Gastrocnemius medialis (tissue), 4 donors: ENCODE results near the gene RNF213. TPM values are rescaled to one million over a fixed set of nuclear protein-coding genes. Genes with fewer than 3 reads are reported as not detected.
"Not testable (repeated sequence)": the region's sequence is repeated elsewhere in the genome, so short reads cannot be mapped to it uniquely, and the experiment has no call there.

Source experiments
- ATAC-seq, 2 donors: fragments of 150-250 bp; one replicate each; pipeline ENCODE4 v1.9.1; 2016
- DNase-seq, 2 donors: peaks; one replicate each; pipeline ENCODE4 v3.0.0-alpha.2; 2019
- H3K27ac ChIP-seq, 4 donors: fragments of 200-600 bp; sonication (generic); 1 replicate in 1 of 4; 2 replicates in 3 of 4; pipeline ENCODE4 v1.5.1; 2016 to 2018; ENCODE audit warnings: mild to moderate bottlenecking in 2 of 4, moderate library complexity in 1 of 4
- H3K27me3 ChIP-seq, 3 donors: fragments of 200-600 bp; sonication (generic) in 2 of 3; 1 replicate in 1 of 3; 2 replicates in 2 of 3; pipeline versions ENCODE4 v1.5.1 to v1.6.0; 2016 to 2019; ENCODE audit warnings: mild to moderate bottlenecking in 1 of 3, moderate library complexity in 1 of 3
- H3K36me3 ChIP-seq, 2 donors: fragments of 200-600 bp; sonication (generic) in 1 of 2; one replicate each; pipeline ENCODE4 v1.5.1; 2017 to 2018
- H3K4me1 ChIP-seq, 2 donors: fragments of 200-600 bp; sonication (generic) in 1 of 2; one replicate each; pipeline ENCODE4 v1.5.1; 2016 to 2017; ENCODE audit warnings: mild to moderate bottlenecking in 2 of 2
- H3K4me3 ChIP-seq, 4 donors: fragments of 200-600 bp; sonication (generic) in 3 of 4; 1 replicate in 1 of 4; 2 replicates in 3 of 4; pipeline ENCODE4 v1.5.1; 2016 to 2019; ENCODE audit warnings: mild to moderate bottlenecking in 2 of 4
- H3K9me3 ChIP-seq, 3 donors: fragments of 200-600 bp; sonication (generic) in 2 of 3; 1 replicate in 1 of 3; 2 replicates in 2 of 3; pipeline ENCODE4 v1.5.1; 2016 to 2019
- POLR2A ChIP-seq, 2 donors: fragments of 450-650 bp; IDR thresholded peaks; one replicate each; pipeline ENCODE4 v1.6.1; 2017; ENCODE audit warnings: antibody characterized with exemption in 2 of 2, mild to moderate bottlenecking in 2 of 2, moderate library complexity in 2 of 2
- in situ Hi-C, 4 donors: fragments of 200-750 bp; cut with MboI; loops; one replicate each; pipeline versions ENCODE4 v1.15.0 to v1.8.0; 2017; ENCODE audit warnings: low sequenced_read_pairs in 4 of 4
- intact Hi-C: fragments of 100-400 bp; cut with DNase I; formaldehyde crosslinking; loops from one replicate; pipeline ENCODE4 v1.15.1; 2023; ENCODE audit warnings: low total_unique reads
- total RNA-seq, 4 donors: library from RNA; depleted of rRNA; stranded (reverse); fragments of >200 nt; gene quantifications; one replicate each; pipeline versions ENCODE4 v1.1.0 to v1.2.3, GENCODE V29; 2016
- TF ChIP-seq, protein P1 (sequence below), 5 experiments: fragments of 450-650 bp in 3 of 5; fragments of 200-600 bp in 2 of 5; sonication (generic) in 2 of 5; IDR thresholded peaks in 4 of 5; conservative IDR thresholded peaks in 1 of 5; 1 replicate in 4 of 5; 2 replicates in 1 of 5; pipeline ENCODE4 v1.5.1; 2016 to 2019; ENCODE audit warnings: antibody characterized with exemption in 5 of 5, mild to moderate bottlenecking in 3 of 5, moderate library complexity in 3 of 5

The RNF213 gene
- total RNA-seq, 4 donors from 2014 or later, result 24.1 to 51.8 (median 28.6) TPM

- H3K4me1 ChIP-seq, result no peaks in the 10 kb centered on the region
- no peak for TF ChIP-seq POLR2A (IDR thresholded peaks at IDR 0.05)
- TF ChIP-seq, protein P1, sequence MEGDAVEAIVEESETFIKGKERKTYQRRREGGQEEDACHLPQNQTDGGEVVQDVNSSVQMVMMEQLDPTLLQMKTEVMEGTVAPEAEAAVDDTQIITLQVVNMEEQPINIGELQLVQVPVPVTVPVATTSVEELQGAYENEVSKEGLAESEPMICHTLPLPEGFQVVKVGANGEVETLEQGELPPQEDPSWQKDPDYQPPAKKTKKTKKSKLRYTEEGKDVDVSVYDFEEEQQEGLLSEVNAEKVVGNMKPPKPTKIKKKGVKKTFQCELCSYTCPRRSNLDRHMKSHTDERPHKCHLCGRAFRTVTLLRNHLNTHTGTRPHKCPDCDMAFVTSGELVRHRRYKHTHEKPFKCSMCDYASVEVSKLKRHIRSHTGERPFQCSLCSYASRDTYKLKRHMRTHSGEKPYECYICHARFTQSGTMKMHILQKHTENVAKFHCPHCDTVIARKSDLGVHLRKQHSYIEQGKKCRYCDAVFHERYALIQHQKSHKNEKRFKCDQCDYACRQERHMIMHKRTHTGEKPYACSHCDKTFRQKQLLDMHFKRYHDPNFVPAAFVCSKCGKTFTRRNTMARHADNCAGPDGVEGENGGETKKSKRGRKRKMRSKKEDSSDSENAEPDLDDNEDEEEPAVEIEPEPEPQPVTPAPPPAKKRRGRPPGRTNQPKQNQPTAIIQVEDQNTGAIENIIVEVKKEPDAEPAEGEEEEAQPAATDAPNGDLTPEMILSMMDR (IDR thresholded peaks at IDR 0.05 in 4 of 5, conservative IDR thresholded peaks at IDR 0.05 in 1 of 5), result no peak
- no peak for ATAC-seq
- H3K27me3 ChIP-seq, result no peaks in the 10 kb centered on the region
- no peak overlapping the region for H3K27ac ChIP-seq
- H3K4me3 ChIP-seq, result no peak overlapping the region
- intact Hi-C loops, result no loop called here
- in situ Hi-C loops, result no loop called here
- H3K9me3 ChIP-seq, result no peaks in the 10 kb centered on the region
- no peak for DNase-seq
- peaks cover 10 to 97% of the 10 kb centered on the region in 2 donors for H3K36me3 ChIP-seq
Measured at GRCh38 chr17:80295146-80295545, 34.5 kb downstream of the RNF213 start.

- H3K9me3 ChIP-seq, result no peaks in the 10 kb centered on the region
- TF ChIP-seq POLR2A (IDR thresholded peaks at IDR 0.05), result no peak
- TF ChIP-seq, protein P1 (IDR thresholded peaks at IDR 0.05 in 4 of 5, conservative IDR thresholded peaks at IDR 0.05 in 1 of 5), result no peak
Measured at GRCh38 chr17:80295559-80295958, 34.9 kb downstream of the RNF213 start.

DNA sequence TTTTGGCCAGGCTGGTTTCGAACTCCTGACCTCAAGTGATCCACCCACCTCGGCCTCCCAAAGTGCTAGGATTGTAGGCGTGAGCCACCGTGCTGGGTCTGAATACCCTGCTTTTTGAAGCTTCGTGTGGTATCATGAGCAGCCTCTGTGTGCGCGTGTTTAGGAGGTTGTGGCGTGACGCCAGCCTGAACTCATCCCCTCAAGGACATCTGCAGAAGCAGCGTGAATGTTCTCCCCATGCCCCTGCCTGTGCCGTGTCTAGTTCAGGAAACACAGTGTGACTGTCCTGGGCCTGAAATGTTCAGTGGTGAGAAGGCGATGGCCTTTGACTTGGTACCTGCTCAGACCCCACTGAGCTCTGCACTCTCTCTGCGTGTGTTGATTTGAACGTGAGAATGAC is 35.6 kb downstream of the RNF213 start:
- DNase-seq, result no peak
- intact Hi-C loops (no loop called here), in situ Hi-C loops (no loop called here)
- H3K4me1 ChIP-seq, result no peaks in the 10 kb centered on the region
- no peak overlapping the region for H3K4me3 ChIP-seq
- no peak for TF ChIP-seq POLR2A (IDR thresholded peaks at IDR 0.05)
- TF ChIP-seq, protein P1 (IDR thresholded peaks at IDR 0.05 in 4 of 5, conservative IDR thresholded peaks at IDR 0.05 in 1 of 5), result no peak
- no peaks in the 10 kb centered on the region for H3K9me3 ChIP-seq
- H3K36me3 ChIP-seq, result peaks cover 8 to 97% of the 10 kb centered on the region in 2 donors
- no peaks in the 10 kb centered on the region for H3K27me3 ChIP-seq
- no peak overlapping the region for H3K27ac ChIP-seq
- no peak for ATAC-seq

More at GRCh38 chr17:80295559-80295958, 34.9 kb downstream of the RNF213 start:
- no peak overlapping the region for H3K27ac ChIP-seq
- DNase-seq (no peak), ATAC-seq (no peak)
- in situ Hi-C loops, result no loop called here
- H3K36me3 ChIP-seq, result peaks cover 10 to 97% of the 10 kb centered on the region in 2 donors
- H3K4me3 ChIP-seq, result no peak overlapping the region
- no peaks in the 10 kb centered on the region for H3K27me3 ChIP-seq
- intact Hi-C loops, result no loop called here
- H3K4me1 ChIP-seq, result no peaks in the 10 kb centered on the region

DNA sequence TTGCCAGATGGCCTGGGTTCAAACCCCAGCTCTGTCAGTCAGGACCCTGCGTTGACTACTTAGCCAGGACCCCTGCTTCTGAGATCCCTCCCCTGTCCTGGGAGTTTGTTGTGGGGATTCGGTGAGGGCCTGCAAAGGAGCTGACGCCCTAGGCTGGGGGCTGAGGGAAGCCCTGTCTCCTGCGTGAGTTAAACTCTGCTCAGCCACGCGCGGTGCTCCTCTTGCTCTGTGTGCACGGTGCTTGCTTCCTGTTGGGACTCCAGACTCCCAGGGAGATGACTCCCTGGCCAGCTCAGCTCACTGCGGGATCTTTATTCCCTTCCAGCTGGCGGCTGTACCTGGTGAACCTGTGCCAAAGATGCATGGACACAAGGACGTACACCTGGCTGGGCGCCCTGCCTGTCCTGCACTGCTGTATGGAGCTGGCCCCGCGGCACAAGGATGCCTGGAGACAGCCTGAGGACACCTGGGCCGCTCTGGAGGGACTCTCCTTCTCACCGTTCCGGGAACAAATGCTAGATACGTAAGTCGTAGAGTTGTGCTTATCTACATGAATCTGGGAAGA is 37.4 kb downstream of the RNF213 start:
- DNase-seq (no peak), ATAC-seq (no peak)
- no peak overlapping the region for H3K27ac ChIP-seq
- H3K9me3 ChIP-seq, result no peaks in the 10 kb centered on the region
- in situ Hi-C loops (no loop called here), intact Hi-C loops (no loop called here)
- no peaks in the 10 kb centered on the region for H3K4me1 ChIP-seq
- H3K4me3 ChIP-seq, result no peak overlapping the region
- H3K36me3 ChIP-seq, result peaks cover 4 to 97% of the 10 kb centered on the region in 2 donors
- no peaks in the 10 kb centered on the region for H3K27me3 ChIP-seq
- TF ChIP-seq POLR2A (IDR thresholded peaks at IDR 0.05), result no peak
- TF ChIP-seq, protein P1 (IDR thresholded peaks at IDR 0.05 in 4 of 5, conservative IDR thresholded peaks at IDR 0.05 in 1 of 5), result no peak

GRCh38 chr17:80299350-80300100 is 38.9 kb downstream of the RNF213 start:
- H3K4me1 ChIP-seq, in situ Hi-C loops, ATAC-seq, H3K27ac ChIP-seq, DNase-seq, H3K27me3 ChIP-seq, H3K4me3 ChIP-seq, H3K9me3 ChIP-seq: not testable (repeated sequence)
- intact Hi-C loops, result loop anchor here (10.0 kb wide), 1 partner anchor 1895 kb away; no protein-coding TSS in a partner anchor
- H3K36me3 ChIP-seq, result peaks cover 4 to 100% of the 10 kb centered on the region in 2 donors

GRCh38 chr17:80300756-80301155 is 40.1 kb downstream of the RNF213 start:
- intact Hi-C loops, result loop anchor here (10.0 kb wide), 1 partner anchor 1894 kb away; no protein-coding TSS in a partner anchor
- H3K27me3 ChIP-seq, DNase-seq, H3K4me1 ChIP-seq, in situ Hi-C loops, ATAC-seq, H3K27ac ChIP-seq, H3K4me3 ChIP-seq, H3K9me3 ChIP-seq: not testable (repeated sequence)
- H3K36me3 ChIP-seq, result peaks cover 2 to 100% of the 10 kb centered on the region in 2 donors
